DND-41 (cell line): Measurements from ENCODE around the gene AVEN.

Experiments
- ATAC-seq: fragments of 200-7000 bp; cut with Tn5 transposase; 3 replicates; pipeline ENCODE4 v1.9.1; 2021; ENCODE audit warnings: low read depth; ENCODE audit not compliant: insufficient read depth
- DNase-seq: peaks from one replicate; pipeline ENCODE4 v3.0.0-alpha.2; 2020
- H2AFZ ChIP-seq: 2 replicates; pipeline ENCODE4 v1.6.0; 2012; ENCODE audit warnings: low read depth, low read length
- H3K27ac ChIP-seq: 2 replicates; pipeline ENCODE4 v1.5.1; 2012; ENCODE audit warnings: low read length, inconsistent platforms
- H3K27me3 ChIP-seq: fragments of 200-600 bp; sonication (generic); 2 replicates; pipeline ENCODE4 v1.6.0; 2012; ENCODE audit warnings: low read length, mild to moderate bottlenecking, inconsistent platforms; ENCODE audit not compliant: insufficient read depth, poor library complexity
- H3K36me3 ChIP-seq: 2 replicates; pipeline ENCODE4 v1.5.1; 2012; ENCODE audit warnings: low read length, inconsistent platforms; ENCODE audit not compliant: insufficient read depth
- H3K4me1 ChIP-seq: 2 replicates; pipeline ENCODE4 v1.5.1; 2012; ENCODE audit warnings: mild to moderate bottlenecking, low read length; ENCODE audit not compliant: insufficient read depth
- H3K4me2 ChIP-seq: 2 replicates; pipeline ENCODE4 v1.6.0; 2012; ENCODE audit warnings: mild to moderate bottlenecking, moderate library complexity, low read length, inconsistent platforms; ENCODE audit not compliant: insufficient read depth
- H3K4me3 ChIP-seq, 2 experiments: fragments of 200-600 bp in 1 of 2; shearing (Covaris generic) in 1 of 2; 2 replicates each; pipeline ENCODE4 v1.5.1; 2012 to 2016; ENCODE audit warnings: inconsistent platforms in 2 of 2, low read length in 2 of 2, mild to moderate bottlenecking in 2 of 2, low read depth in 1 of 2, moderate library complexity in 1 of 2
- H3K79me2 ChIP-seq: 2 replicates; pipeline ENCODE4 v1.6.0; 2012; ENCODE audit warnings: low read length, inconsistent platforms; ENCODE audit not compliant: insufficient read depth
- H3K9ac ChIP-seq: 2 replicates; pipeline ENCODE4 v1.6.0; 2012; ENCODE audit warnings: low read depth, mild to moderate bottlenecking, inconsistent platforms, low read length, moderate library complexity
- H3K9me3 ChIP-seq: 2 replicates; pipeline ENCODE4 v1.5.1; 2012; ENCODE audit warnings: low read length, moderate library complexity, mild to moderate bottlenecking, inconsistent platforms; ENCODE audit not compliant: insufficient read depth, severe bottlenecking
- H4K20me1 ChIP-seq: 2 replicates; pipeline ENCODE4 v1.6.0; 2012; ENCODE audit warnings: low read length; ENCODE audit not compliant: insufficient read depth
- EZH2 ChIP-seq: IDR thresholded peaks from 3 replicates; pipeline ENCODE4 v1.6.1; 2012; ENCODE audit warnings: borderline replicate concordance, low read depth, mild to moderate bottlenecking, moderate library complexity, low read length, inconsistent platforms; ENCODE audit not compliant: severe bottlenecking
- TF ChIP-seq, protein P1 (sequence below): IDR thresholded peaks from 2 replicates; pipeline ENCODE4 v1.5.1; 2012; ENCODE audit warnings: borderline replicate concordance, low read length, moderate library complexity, mild to moderate bottlenecking; ENCODE audit not compliant: poor library complexity, severe bottlenecking; ENCODE audit errors: extremely low read depth

The AVEN gene

GRCh38 chr15:33980159-33980558 lies 58.8 kb downstream of the AVEN start:
- no peak overlapping the region for H3K4me2 ChIP-seq
- no peak overlapping the region for H3K4me3 ChIP-seq
- DNase-seq (no peak), ATAC-seq (no peak)
- H3K9me3 ChIP-seq = no peaks in the 10 kb centered on the region
- TF ChIP-seq, protein P1, sequence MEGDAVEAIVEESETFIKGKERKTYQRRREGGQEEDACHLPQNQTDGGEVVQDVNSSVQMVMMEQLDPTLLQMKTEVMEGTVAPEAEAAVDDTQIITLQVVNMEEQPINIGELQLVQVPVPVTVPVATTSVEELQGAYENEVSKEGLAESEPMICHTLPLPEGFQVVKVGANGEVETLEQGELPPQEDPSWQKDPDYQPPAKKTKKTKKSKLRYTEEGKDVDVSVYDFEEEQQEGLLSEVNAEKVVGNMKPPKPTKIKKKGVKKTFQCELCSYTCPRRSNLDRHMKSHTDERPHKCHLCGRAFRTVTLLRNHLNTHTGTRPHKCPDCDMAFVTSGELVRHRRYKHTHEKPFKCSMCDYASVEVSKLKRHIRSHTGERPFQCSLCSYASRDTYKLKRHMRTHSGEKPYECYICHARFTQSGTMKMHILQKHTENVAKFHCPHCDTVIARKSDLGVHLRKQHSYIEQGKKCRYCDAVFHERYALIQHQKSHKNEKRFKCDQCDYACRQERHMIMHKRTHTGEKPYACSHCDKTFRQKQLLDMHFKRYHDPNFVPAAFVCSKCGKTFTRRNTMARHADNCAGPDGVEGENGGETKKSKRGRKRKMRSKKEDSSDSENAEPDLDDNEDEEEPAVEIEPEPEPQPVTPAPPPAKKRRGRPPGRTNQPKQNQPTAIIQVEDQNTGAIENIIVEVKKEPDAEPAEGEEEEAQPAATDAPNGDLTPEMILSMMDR = no peak
- TF ChIP-seq EZH2 = no peak
- no peaks in the 10 kb centered on the region for H3K27me3 ChIP-seq
- H3K9ac ChIP-seq = no peak overlapping the region
- no peaks in the 10 kb centered on the region for H3K36me3 ChIP-seq
- no peaks in the 10 kb centered on the region for H3K79me2 ChIP-seq
- no peak overlapping the region for H2AFZ ChIP-seq
- no peaks in the 10 kb centered on the region for H4K20me1 ChIP-seq
- no peak overlapping the region for H3K27ac ChIP-seq
- no peaks in the 10 kb centered on the region for H3K4me1 ChIP-seq

DNA sequence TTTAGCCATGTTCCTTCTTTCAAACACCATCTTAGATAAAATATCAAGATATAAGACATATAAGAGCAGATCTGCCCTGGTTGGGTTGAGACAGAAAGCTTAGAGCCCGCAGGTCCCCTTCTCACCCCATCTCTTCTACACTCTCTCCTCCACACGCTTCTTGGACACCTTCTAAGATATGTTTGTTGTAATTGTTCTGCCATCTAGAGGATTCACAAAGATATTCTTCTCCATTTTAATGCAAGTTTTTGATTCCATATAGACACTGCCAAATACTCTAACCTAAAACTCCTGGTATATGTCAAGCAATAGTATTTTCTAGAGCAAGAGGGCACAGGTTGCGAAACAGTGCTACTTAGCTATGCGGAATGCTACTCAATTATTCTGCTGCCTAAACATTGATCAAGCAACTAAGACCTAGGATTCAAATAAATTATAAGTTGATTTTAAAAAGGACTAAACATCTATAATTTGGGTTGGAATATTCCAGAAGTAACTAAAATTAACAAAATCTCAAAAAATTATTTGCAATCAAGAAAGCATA lies 63.9 kb downstream of the AVEN start:
- ATAC-seq (no peak), DNase-seq (no peak)
- no peaks in the 10 kb centered on the region for H3K27me3 ChIP-seq
- no peak overlapping the region for H2AFZ ChIP-seq
- H3K9ac ChIP-seq = no peak overlapping the region
- no peaks in the 10 kb centered on the region for H3K9me3 ChIP-seq
- no peaks in the 10 kb centered on the region for H3K79me2 ChIP-seq
- no peak for TF ChIP-seq EZH2
- TF ChIP-seq, protein P1 = no peak
- no peak overlapping the region for H3K4me3 ChIP-seq
- H3K36me3 ChIP-seq = no peaks in the 10 kb centered on the region
- no peaks in the 10 kb centered on the region for H4K20me1 ChIP-seq
- no peak overlapping the region for H3K4me2 ChIP-seq
- no peak overlapping the region for H3K27ac ChIP-seq
- H3K4me1 ChIP-seq = no peaks in the 10 kb centered on the region

- no peaks in the 10 kb centered on the region for H3K4me1 ChIP-seq
Measured at GRCh38 chr15:33971811-33972210, 67.2 kb downstream of the AVEN start.

More at GRCh38 chr15:33971811-33972210, 67.2 kb downstream of the AVEN start:
- Histone ChIP-seq H3K27me3 (no peaks in the 10 kb centered on the region), H3K27ac (no peak overlapping the region), H3K4me3 (no peak overlapping the region), H3K4me2 (no peak overlapping the region), H3K36me3 (no peaks in the 10 kb centered on the region), H4K20me1 (no peaks in the 10 kb centered on the region), H3K9ac (no peak overlapping the region), H3K9me3 (no peaks in the 10 kb centered on the region), H2AFZ (no peak overlapping the region), H3K79me2 (no peaks in the 10 kb centered on the region)
- ATAC-seq = no peak
- no peak for DNase-seq
- no peak for TF ChIP-seq EZH2
- TF ChIP-seq, protein P1 = no peak
